Activated T-cell treated with anti-CD3 and anti-CD28 coated beads for 48 hours (primary cell): ENCODE results near the gene MINK1.
"Not testable (repeated sequence)": the region's sequence is repeated elsewhere in the genome, so short reads cannot be mapped to it uniquely, and the experiment has no call there.

Experiments used
- DNase-seq: peaks from one replicate; pipeline ENCODE4 v3.0.0-alpha.2; 2020; ENCODE audit warnings: low read depth

The MINK1 gene

DNA sequence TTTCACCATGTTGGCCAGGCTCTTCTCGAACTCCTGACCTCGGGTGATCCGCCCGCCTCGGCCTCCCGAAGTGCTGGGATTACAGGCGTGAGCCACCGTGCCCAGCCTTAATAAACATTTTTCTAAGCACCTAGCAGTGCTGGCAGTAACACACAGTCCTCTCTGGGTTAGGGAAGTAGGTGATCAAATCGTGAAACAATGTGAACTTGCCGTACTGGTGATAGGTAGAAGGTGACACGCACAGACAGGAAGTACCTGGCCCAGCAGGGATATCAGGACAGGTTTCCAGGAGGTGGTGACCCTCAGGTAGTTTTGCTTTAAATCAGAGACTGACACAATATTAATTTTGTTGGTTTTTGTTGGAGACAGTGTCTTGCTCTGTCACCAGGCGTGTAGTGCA is 21.7 kb upstream of the MINK1 start:
- DNase-seq: no peak

DNA sequence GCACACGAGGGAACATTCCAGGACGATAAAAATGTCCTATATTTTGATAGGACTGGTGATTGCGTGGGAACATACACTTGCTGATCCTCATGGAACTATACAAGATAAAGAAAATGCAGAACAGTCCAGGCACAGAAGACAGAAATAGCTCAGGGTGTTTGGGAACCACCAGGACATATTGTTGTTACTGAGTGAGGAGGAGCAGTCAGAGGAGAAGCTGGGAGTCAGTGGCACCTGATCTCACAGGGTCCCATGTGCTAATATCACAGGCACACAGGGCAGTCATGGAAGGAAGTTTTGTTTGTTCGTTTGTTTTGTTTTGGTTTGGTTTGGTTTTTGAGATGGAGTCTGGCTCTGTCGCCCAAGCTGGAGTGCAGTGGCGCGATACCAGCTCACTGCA is 20.4 kb upstream of the MINK1 start:
- no peak for DNase-seq

DNA sequence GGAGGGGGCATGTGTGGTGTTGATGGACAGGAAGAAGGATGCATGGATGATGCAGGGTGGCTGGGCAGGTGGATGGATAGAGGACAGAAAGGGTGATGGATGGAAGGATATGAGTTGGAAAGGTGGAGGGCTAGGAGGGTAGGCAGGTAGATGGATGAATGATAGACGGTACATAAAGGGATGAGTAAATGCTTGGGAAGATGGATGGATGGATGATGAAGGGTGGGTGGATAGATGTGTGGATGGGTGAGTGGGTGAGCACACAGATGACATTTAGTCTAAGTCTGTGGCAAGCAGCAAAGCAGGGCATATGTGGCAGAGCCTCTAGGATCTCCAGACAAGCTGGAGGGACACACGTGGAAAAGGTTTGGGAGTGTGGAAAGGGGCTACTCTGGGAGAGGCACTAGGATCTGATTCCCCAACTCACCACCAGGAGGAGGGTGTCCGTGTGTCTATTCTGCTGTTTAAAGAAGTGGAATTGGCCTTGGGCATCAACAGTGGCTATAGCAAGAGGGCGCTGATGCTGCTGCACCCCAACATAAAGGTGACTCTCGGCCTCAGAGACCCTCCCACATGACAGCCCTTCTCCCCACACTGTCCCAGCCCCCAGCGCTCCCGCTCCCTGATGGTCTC is 18.0 kb upstream of the MINK1 start:
- no peak for DNase-seq

DNA sequence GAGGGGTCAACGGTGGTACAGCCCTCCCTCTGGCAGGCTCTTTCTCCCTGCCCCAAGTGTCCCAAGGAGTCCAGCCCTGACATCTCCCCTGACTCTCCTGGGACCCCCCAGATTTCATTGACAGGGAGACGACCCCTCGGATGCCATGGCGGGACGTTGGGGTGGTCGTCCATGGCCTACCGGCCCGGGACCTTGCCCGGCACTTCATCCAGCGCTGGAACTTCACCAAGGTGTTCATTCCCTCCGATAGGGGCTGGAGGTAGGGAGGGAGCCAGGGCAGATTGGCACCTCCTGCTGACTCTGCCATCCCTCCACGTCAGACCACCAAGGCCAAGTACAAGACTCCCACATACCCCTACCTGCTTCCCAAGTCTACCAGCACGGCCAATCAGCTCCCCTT is 16.3 kb upstream of the MINK1 start:
- DNase-seq: no peak

DNA sequence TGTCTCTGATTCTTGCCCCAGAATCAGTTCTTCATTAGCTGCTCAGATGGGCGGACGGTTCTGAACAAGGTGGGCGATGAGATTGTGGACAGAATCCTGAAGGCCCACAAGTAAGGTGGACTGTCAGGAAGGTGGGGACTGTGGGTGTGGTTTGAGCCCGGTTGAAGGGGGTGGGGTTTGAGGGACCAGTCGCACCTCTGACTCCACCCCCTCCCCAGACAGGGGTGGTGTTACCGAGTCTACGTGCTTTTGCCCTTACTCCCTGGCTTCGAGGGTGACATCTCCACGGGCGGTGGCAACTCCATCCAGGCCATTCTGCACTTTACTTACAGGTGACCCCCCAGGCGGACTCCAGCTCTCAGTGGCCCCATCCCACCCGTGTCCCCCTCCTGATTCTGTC is 14.9 kb upstream of the MINK1 start:
- no peak for DNase-seq

DNA sequence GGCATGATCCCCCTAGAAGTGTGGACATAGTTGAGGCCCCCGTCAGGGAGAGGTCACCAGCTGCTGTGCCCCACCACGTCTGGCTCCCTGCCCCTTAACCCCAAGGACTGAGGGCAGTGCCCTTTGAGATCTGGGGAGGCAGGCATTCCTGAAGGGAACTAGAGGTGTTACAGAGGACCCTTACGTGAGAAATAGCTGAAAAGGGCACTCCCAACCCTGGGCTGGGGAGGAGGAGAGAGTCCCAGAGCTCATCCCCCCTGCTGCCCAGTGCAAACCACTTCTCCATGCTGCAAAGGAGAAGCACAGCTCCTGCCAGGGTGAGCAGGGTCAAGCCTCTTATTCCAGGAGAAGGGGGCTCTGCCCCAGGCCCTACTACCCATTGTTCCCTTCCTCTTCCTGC is 10.3 kb upstream of the MINK1 start:
- no peak for DNase-seq

DNA sequence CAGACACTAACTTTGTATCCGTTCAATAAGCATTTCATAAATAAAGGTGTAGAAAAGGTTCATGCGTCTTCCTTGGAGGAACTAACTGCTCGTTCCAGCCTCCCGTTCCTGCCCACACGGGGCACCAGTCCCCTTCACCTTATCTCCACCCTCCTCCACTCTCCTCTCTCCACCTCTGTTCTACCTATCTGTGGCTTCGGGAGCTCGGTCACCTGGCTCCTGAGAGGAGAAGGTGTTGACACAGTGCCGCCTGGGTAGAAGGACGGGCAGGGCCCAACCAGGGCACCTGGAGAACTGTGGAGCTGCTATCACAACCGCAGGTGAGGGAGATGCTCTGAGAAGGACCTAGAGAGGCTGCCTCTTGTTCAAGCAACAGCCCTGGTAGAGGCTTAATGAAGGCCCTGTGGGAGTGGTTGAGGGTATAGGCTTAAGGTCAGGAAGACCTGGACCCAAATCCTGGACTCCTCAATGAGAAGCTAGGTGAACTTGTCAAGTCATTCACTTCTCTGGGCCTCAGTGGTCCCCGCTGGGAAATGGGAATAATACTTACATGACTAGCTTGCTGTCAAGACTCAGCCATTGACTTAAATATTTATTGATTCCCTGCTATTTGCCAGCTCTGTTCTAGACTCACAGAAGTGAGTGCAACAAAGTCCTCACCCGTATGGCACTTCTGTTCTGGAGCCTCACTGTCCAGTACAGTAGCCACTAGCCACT is 9.6 kb upstream of the MINK1 start:
- DNase-seq: no peak

DNA sequence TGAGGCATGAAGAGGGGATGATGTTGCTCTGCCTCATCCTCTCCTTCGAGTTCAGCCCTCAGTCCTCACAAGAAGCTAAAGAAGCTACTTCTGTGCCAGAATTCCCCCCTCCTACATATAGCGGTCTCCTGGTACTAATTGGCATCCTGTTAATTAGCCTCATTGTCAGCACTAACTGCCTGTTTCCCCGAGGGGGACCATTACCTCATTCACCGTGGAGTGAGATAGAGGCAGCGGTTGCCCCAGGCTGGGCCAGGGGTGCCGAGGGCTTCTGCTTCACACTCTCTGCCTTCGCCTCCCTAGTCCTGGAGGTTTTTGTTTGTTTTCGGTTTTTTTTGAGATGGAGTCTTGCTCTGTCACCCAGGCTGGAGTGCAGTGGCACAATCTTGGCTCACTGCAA is 5.7 kb upstream of the MINK1 start:
- DNase-seq: no peak

DNA sequence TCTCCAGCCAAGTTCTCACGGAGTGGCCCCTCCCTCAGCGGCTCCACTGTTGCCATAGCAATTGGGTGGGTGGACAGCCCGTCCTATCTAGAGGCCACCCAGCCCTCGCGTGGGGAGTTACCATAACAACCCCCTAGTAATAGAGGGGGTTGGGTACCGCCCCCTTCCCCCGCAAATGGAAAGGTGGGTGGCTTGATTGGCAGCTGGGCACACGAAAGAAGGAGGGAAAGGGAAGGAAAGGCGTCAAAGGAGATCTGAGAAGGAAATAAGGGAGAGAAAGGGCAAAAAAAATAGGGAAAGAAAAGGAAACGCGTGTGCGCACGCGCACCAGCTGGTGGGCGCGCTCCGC is 337 bp upstream of the MINK1 start:
- not testable (repeated sequence) for DNase-seq

DNA sequence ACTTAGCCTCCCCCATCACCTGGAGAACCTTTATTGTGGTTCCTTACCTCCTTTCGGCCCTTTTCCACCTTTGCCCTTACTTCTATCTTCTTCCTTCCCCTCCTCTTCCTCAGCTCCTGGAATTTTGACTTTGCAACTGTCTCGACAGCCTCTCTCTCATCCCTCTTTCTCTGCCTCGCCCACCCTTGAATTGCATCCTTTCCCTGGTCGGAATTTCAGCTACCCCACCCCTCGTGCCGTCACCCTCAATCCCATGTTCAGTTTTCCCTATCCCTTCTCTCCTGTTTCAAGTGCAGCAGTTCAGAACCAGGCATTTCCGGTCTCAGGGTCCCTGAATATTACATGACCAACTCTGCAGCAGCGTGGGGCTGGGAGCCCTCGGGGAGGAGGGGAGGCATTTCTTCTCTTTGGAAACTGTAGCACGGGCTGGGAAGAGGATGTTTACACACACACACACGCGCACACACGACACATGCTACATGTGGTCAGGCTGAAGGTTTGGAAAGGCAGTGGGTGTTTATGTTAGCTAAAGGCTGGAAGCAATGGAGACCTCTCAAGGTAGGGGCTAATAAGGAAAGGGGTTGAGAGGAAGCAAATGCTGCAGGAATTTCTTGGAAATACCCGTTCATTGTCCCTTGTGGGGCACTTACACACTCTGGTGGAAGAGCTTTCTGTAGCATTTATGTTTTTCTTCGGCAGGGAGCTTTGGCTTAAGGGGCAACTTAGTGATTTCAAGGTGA is 971 bp downstream of the MINK1 start:
- no peak for DNase-seq

DNA sequence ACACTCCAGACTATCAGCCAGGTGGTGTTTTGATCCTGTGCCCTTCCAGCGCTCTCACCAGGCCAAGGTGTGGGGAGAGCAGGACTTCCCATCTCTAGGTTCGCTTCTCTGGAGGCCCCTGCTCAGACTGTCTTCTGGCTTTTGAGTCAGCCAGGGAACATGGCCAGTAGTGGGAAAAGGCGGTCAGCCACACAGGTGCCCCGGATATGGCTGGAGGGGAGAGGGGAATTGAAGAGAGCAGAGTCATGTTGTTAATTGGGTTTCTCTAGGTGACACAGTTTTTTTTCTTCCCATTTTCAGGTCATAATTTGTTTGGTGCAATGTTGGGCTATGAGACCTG is 1.5 kb downstream of the MINK1 start:
- DNase-seq: no peak

DNA sequence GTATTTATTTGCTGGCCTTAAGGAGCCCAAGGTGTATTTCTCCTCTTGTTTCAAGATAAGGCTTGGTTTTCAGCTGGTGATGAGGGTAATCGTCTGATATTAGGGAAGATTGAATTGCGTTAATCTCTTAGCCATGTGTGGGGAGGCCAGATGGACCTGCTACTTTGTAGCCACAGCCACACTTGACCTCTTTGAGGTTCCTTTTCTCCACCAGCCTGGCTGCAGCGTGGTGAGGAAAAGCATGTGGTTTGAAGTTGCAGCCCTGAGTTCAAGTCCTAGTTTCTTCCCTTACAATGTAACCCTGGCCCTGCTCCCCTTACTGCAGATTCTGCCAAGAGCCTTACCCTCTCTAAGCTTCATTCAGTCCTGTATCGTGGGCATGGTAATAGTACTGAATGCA is 3.1 kb downstream of the MINK1 start:
- no peak for DNase-seq

DNA sequence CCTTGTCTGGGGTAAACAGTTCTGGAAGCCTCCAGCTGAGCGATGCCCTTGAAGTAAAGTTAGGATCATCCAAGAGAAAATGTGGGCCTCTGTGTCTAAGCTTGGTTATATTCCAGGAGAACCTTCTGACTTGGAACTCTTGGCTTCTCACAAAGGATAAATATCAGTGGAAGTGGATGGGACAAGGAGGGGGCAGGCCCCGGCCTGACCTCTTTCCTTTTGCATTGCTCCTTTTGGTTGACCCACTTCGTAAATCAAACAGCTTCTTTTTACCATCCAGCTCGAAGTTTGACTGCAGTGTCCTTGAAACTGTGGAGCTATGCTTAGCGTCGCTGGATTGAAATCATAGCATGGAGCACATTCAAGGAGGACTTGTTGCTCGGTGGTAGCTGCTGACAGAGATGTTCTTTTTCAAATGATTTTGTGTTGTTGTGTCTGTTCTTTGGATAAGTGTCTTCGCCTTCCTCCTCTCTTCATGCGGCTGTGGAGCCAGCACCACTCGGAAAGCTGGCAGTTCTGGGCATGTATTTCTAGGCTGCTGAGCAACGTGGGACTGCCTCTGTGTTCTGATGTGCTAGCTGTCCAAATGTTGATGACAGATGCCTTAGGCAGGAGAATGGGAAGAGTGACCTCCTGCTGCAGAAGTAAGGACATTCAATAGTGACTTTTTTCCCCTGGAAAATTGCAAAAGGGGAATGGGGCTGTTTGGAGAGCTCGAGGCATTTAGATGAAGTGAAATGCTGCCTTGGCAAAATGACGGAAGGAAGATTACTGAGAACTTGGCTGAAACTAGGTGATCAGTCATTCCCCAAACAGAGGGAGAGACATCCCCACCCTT is 4.5 kb downstream of the MINK1 start:
- no peak for DNase-seq

DNA sequence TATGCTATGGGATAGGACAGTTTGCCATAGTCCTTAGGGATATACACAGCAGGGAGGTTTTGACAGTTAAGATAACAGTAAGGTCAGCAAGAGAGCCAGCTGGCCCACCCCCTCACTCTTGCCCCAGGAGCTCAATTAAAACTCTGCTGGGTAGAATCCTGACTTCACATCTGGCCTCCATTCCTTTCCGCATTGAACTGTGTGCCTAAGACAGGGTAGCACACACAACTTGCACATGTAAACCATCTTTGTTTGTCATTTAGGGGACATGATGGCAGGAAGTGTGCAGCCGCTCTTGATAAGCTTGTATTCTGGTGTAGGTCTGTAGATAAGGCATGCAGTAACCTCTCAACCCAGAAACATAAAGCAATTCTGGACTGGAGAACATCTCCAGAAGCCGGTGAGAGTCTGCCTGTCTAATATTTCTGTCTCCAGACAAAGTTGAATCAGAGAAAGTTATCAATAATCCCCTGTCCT is 5.2 kb downstream of the MINK1 start:
- no peak for DNase-seq

DNA sequence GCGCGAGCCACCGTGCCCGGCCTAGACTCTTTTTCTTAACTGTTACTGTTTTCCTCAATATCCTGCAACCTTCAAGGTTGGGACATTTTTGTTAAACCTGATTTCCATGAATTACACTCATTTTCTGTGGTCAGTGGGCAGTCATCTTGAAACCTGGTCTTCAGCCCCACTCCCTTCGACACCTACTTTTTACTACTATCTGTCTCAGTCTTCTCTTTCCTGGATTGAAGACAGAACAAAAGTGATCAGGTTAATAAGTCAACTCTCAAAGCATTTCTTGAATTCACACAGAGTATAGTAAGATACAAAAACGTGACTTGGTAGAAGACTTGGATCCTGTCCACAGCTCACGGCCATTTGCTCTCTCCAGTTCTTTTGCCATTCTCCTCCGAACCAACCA is 6.1 kb downstream of the MINK1 start:
- DNase-seq: no peak

DNA sequence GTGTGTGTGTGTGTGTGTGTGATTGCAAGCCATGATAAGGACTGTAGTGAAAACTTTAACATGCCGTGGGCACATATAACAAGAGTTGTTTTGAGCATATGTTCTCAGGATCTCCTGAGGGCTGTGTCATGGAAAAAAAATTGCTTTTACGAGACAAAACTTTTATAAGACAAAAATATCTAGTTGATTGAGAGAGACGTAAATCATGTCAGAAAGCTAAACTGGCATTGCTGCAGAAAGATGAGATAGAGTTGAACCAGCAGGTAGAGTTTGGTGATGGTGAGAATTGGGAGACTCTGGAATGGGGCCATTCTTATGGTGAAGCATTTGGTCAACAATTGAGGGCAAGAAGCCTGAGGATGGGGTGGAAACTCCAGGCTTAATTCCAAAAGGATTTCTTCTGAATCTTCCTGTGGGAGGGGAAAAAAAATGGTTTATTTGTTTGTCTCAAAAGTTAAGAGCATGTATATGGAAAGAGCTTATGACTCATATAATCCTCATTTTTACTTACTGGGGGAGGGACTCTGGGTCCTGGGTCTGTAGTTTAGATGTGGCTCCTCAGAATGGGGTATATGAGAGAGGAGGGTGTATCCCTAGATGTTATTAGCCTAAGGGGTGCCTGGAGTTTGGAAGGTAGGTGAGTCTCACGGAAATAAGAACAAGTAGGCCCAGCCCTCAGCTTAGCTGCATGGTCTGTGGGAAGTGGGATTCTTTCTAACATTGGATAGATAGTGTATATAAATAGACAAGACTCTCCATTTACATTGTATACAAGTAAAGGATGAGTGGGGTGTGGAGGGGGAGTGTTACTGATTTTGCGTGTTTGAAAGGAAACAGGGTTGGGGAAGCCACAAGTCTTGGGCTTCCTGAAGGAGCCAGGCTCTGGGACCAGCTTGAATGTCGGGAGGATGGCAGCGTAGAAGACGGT is 7.1 kb downstream of the MINK1 start:
- DNase-seq: no peak

DNA sequence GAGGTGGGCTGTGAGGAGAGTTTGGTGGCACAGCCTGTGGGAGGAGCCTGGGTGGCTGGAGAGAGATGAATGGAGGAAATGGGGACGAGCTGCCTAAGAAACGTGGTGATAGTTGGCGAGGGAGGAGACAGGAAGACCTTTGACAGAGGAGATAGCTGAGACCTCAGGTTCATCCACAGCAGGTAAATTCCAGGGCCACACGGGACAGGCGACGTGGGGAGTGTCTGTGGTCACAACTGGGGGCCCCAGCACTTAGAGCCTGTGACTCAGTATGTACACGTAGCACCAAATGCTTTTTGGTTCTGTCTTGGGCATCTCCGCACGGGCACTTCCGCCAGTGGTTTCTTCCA is 7.7 kb downstream of the MINK1 start:
- DNase-seq: no peak

DNA sequence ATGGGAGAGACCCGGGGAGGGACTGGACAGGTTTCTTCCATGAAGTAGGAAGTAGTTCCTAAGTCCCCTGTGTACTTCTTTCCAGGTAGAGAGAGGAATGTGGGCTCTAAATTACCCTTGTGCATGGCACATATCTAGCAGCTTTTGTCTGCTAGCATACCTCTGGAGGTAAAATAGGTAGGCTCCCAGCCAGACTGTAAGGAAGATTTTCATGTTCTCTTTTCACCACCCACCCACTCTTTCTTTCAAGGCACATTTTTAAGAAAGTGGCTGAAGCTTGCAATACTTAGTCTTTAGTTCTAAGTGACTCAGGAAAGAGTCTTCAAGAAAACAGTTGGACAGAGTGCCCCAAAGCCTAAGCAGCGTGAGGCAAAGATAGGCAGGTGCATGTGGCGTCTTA is 9.2 kb downstream of the MINK1 start:
- no peak for DNase-seq

DNA sequence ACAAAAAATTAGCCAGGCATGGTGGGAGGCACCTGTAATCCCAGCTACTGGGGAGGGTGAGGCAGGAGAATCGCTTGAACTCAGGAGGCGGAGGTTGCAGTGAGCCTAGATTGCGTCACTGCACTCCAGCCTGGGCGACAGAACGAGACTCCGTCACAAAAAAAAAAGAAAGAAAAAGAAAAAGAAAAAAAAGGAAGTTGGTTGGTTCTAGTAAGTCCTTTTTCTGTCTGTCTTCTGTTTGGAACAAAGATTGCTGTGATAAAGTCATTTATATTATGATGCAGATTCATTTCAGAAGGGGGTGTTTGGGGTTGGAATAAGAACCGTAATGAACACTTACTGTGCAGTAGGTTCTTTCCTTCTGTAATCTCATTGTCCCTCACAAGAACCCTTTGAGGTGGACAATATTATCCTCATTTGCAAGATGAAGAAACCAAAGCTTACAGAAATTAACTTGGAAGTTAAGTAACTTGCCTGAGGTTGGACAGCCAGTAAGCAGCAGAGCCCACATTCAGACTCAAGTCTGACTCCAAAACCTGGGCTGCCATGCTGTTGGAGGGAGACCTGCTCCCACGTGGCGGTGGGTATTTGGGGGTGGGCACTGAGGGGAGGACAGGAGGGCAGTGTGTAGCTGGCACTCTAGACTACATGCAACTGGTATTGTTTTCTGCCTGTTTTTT is 10.3 kb downstream of the MINK1 start:
- no peak for DNase-seq

DNA sequence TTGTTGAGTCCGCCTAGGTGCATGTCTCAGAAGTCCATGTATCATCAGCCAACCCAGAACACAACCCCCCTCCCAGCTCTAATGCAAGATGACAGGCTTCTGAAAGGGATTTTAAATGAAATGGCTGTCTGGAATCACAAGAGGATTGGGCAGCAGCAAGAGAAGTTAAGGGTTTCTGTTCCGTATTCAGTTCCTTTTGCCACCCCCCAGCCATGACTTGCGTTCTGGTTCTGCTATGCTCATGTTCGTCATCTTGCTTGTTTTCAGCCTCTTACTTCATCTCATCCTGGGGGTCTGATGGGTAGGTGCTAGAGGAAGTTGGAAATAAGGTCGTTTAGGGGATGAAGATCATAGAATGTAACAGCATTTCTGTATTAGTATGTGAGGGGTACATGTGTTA is 12.0 kb downstream of the MINK1 start:
- no peak for DNase-seq
